GM18498 (cell line): Measurements from ENCODE around the gene CEP250.

Experiments used
- ATAC-seq: cut with Tn5 transposase; IDR thresholded peaks from one replicate; pipeline ENCODE4 v1.9.1; 2021; ENCODE audit warnings: mild to moderate bottlenecking, moderate library complexity; ENCODE audit not compliant: unreplicated experiment

CEP250 gene

DNA sequence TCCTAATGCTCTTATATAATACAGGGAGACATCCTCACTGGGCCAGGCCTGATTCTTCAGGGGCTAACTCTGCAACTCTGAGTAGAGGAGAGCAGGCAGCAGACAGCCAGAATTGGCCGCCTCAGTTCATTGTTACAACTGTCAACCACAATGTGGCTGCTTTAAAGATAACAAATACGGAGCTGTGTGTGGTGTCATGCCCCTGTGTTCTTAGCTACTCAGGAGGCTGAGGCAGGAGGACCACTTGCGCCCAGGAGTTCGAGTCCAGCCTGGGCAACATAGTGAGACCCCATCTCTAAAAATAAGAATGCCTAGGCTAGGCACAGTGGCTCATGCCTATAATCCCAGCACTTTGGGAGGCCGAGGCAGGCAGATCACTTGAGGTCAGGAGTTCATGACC is 34.3 kb downstream of the CEP250 start:
- ATAC-seq, result no peak

DNA sequence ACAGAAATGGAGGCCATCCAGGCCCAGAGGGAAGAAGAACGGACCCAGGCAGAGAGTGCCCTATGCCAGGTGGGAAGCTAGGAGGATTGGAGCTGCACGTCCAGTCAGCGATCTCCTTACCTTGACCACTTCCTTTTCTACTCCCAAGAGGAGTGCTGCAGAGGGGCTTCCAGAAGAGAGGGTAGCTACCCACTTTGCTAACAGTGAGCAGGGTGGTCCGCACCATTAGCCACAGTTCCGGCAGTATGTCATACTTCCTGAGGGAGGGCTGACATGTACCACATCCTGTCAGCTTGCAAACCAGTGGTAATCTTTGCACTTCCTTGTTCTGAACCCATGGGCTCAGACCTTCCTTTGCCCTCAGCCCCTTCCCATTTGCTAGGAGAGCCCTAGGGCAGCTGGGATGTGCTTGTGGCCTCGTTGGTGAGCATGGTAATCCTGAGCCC is 35.4 kb downstream of the CEP250 start:
- ATAC-seq, result peak; percentile 96

DNA sequence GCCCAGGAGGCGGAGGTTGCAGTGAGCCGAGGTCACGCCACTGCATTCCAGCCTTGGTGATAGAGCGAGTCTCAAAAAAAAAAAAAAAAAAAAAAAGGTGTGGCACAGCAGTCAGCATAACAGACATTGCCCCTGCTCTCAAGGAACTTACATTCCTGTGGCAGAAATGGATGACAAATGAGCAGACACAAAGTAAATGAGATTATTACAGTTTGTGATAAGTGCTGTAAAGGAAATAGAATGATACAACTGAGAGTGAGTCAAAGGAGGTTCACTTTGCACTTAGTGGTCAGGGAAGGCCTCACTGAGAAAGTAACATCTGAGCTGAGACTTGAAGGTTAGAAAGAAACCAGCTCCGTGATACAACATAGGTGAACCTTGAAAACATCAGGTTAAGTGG is 36.4 kb downstream of the CEP250 start:
- no peak for ATAC-seq

DNA sequence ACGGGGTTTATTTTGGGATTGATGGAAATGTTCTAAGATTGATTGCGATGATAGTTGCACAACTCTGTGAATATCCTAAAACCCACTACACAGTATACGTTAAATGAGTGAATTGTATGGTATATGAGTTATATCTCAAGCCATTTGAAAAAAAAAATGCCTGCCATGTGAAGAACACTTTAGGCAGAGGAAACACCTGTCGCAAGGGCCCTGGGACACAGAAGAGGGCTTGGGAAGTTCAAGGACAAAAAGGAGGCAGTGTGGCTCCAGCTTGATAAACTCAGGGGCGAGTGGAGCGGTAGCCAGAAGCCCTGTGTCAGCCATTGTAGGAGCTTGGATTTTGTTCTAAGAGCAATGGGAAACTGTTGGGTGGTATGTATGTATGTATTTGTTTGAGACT is 37.0 kb downstream of the CEP250 start:
- ATAC-seq, result no peak

DNA sequence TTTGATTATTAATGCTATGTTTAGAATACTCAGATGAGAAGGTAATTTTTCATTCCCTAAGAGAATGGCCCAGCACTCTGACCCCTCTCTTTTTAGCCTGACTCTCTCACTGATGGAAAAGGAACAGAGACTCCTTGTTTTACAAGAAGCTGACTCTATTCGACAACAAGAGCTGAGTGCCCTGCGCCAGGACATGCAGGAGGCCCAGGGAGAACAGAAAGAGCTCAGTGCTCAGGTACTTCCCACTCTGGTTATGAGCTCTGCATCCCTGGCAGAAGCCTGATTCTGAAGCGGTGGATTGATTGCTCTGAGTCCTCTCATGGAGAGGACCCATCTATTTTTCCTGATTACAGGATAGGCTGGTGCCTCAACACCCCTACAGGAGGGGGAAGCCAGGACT is 41.1 kb downstream of the CEP250 start:
- ATAC-seq, result no peak

DNA sequence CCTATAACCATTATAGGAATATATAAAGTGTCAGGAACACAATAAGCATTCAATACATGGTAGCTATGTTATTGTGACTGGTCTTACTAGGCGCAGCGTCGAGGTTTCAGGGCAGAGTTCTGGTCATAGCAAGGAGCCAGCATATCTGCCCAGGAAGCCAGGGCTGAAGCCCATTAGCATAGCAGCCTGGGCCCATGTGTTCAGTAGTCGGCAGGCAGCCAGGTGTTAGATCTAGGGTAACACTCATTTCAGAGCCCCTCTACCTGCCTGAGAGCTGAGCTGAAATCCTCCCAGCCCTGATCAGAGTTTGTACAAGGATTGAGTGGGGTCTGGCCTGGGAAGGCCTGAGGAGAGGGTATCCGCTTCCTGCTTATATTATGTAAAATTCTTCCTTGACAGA is 41.9 kb downstream of the CEP250 start:
- no peak for ATAC-seq

DNA sequence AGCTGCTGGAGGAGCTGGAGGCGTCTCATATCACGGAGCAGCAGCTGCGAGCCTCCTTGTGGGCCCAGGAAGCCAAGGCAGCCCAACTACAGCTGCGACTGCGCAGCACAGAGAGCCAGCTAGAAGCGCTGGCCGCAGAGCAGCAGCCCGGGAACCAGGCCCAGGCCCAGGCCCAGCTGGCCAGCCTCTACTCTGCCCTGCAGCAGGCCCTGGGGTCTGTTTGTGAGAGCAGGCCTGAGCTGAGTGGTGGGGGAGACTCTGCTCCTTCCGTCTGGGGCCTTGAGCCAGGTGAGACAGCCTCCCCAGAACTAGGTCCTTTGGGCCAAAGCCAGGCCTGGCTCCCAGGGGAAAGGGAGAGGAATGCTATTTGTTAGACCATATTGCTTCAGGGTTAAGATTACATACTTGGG is 42.4 kb downstream of the CEP250 start:
- ATAC-seq, result no peak

DNA sequence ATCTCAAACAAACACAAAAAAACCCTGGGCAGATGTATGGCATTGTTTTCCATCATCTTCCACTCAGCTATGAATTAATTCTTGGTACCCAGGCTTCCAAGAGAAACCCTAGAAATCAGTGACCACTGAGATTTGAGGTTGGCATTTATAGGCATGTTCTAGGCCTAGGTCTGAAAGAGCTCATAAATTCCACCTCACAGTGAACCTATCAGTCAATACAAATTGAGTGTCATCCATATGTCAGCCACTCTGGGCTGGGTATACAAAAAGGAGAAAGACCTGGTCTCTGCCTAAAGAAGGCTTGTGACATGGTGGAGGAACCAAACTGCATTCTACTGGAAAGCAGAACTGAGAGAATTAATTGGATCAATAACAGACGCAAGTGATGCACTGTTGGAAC is 43.9 kb downstream of the CEP250 start:
- ATAC-seq, result no peak

DNA sequence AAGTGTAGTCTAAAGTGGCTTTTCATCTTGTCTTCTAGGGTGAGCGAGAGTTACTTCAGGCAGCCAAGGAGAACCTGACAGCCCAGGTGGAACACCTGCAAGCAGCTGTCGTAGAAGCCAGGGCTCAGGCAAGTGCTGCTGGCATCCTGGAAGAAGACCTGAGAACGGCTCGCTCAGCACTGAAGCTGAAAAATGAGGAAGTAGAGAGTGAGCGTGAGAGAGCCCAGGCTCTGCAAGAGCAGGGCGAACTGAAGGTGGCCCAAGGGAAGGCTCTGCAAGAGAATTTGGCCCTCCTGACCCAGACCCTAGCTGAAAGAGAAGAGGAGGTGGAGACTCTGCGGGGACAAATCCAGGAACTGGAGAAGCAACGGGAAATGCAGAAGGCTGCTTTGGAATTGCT is 47.0 kb downstream of the CEP250 start:
- ATAC-seq, result no peak

DNA sequence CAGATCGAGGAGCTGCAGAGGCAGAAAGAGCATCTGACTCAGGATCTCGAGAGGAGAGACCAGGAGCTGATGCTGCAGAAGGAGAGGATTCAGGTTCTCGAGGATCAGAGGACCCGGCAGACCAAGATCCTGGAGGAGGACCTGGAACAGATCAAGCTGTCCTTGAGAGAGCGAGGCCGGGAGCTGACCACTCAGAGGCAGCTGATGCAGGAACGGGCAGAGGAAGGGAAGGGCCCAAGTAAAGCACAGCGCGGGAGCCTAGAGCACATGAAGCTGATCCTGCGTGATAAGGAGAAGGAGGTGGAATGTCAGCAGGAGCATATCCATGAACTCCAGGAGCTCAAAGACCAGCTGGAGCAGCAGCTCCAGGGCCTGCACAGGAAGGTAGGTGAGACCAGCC is 47.9 kb downstream of the CEP250 start:
- no peak for ATAC-seq

DNA sequence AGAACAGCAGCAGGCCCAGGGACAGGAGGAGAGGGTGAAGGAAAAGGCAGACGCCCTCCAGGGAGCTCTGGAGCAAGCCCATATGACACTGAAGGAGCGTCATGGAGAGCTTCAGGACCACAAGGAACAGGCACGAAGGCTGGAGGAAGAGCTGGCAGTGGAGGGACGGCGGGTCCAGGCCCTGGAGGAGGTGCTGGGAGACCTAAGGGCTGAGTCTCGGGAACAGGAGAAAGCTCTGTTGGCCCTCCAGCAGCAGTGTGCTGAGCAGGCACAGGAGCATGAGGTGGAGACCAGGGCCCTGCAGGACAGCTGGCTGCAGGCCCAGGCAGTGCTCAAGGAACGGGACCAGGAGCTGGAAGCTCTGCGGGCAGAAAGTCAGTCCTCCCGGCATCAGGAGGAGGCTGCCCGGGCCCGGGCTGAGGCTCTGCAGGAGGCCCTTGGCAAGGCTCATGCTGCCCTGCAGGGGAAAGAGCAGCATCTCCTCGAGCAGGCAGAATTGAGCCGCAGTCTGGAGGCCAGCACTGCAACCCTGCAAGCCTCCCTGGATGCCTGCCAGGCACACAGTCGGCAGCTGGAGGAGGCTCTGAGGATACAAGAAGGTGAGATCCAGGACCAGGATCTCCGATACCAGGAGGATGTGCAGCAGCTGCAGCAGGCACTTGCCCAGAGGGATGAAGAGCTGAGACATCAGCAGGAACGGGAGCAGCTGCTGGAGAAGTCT is 48.6 kb downstream of the CEP250 start:
- ATAC-seq, result no peak

DNA sequence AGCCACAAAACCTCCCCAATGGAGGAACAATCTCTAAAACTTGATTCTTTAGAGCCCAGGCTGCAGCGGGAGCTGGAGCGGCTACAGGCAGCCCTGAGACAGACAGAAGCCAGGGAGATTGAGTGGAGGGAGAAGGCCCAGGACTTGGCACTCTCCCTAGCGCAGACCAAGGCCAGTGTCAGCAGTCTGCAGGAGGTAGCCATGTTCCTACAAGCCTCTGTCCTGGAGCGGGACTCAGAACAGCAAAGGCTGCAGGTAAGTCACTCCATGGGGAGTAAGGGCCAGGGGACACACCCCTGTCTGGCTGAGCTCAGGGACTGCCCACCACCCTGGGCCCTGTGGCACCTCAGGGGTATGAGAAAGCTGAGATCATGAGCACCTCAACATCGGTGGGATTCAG is 49.4 kb downstream of the CEP250 start:
- no peak for ATAC-seq

DNA sequence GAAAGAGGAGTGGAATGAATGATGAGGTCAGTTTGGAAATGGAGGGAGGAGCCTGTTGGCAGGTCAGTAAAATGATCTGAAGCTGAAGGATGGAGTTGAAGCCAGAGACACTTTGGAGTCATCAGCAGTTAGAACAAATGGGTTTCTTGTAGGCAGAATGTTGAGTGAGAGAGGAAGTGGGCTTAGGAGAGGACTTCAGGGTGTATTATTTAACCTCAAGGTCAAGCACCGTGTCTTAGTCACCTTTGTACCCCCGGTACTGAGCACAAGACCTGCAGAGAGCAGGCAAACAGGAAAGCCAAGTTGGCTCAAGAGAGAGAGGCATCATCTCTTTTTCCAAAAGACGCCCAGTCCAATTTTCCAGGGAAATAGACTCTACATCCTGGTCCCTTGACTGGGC is 50.8 kb downstream of the CEP250 start:
- no peak for ATAC-seq

DNA sequence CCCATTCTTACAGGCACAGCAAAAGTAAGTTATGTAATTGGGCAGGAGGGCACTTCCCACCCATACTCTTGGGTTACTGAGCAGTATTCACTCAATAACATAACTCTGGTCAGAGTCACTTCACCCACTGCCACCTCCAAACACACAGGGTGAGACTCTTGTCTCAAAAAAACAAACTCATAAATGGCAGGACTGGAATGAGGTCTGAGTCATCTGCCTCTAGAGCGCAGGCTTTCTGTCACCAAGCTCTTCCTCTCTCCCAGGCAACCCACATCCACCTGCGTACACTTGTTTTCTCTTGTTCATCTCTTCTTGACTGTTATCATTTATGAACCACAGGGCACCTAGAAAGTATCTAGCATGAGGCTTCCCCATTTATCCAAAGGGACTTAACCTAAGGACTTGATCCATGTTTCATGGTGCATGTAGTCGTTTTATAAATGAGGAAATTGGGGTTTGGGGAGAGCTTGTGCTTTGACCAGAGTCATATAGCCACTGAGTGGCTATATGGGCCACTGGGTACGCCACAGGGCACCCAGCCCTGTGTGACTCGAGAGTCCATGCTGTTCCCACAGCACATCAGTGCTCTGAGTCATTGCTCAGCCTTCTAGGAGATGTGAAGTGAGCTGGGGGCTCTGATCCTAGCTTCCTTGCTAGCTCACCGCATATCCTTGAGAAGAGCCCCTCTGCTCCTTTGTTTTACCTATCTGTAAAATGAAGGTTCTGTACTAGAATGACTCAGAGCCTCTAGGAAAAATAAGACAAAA is 51.7 kb downstream of the CEP250 start:
- ATAC-seq, result no peak

DNA sequence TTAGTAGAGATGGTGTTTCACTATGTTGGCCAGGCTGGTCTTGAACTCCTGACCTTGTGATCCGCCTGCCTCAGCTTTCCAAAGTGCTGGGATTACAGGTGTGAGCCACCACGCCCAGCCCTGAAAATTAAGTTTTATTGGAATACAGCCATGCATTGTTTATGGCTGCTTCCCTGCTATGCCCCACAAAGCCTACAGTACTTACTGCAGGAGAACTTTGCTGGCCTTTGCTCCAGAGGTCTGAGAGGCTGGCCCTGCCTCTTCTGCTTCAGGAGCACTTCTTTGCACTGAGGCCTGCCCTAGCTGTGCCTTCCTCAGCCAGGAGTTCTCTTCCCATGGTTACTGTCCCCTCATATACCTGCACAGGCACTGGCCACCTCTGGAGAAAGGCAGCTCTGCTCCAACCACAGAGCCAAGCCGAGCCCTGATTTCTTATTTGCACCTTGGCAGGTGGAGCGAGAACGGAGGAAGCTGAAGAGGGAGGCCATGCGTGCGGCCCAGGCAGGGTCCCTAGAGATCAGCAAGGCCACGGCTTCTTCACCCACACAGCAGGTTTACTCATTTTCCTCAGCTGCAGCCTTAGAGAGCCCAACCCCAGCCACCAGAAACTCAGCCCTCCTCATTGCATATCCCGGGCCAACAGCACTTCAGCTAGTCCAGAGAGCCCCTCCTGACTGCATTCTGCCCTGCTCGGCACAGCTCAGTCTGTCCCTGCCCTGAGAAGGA is 53.3 kb downstream of the CEP250 start:
- ATAC-seq, result no peak

DNA sequence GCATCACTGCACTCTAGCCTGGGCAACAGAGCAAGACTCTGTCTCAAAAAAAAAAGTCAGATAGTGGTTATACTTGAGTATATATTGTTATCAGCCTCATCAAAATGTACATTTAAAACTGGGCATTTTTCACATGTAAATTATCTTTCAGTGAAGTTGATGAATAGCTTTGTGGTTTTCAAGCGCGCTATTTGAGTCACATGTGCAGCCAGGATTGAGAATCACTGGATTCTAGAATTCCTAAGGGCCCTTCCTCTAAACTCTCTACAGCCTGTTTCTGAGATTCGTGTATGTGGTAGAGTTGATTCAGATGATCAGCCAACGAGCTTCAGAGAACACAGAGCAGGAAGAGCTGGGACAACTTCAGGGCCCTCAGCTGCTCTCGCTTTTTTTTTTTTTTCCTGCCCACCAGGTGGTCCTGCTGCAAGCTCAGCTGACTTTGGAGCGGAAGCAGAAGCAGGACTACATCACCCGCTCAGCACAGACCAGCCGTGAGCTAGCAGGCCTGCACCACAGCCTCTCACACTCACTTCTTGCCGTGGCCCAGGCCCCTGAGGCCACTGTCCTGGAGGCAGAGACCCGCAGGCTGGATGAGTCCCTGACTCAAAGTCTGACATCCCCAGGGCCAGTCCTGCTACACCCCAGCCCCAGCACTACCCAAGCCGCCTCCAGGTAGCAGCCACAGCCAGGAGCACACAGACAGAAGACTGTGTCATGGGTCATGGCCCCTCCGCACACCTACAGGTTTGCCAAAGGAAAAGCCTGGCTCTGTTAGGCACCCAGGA is 55.7 kb downstream of the CEP250 start:
- no peak for ATAC-seq

DNA sequence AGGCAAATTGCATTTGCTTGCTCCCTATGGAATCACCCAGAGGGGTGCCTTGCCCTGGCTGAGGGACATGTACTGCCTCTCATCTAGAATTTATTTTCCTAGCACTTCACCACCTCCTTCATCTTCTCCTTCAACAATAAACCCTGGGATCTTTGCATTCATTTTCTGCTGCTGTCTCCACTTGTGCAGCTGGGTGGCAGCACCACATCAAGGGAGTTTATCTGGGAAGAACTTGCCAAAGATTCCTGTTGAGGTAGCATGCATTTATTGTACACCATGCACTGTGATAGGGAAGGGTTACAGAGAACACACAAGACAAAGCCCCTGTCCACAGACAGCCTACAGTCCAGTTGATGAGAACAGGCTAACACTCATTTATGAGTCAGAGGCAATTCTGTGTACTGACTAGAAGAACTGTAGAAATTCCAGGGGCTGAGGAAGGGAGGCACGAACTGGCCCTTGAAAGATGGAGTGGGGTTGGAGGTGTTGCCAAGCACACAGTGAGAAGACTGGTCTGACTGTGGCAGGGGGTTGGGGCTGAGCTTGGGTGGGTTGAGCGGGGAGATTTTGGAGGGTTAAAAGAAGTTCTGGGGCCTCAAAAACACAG is 56.5 kb downstream of the CEP250 start:
- no peak for ATAC-seq

DNA sequence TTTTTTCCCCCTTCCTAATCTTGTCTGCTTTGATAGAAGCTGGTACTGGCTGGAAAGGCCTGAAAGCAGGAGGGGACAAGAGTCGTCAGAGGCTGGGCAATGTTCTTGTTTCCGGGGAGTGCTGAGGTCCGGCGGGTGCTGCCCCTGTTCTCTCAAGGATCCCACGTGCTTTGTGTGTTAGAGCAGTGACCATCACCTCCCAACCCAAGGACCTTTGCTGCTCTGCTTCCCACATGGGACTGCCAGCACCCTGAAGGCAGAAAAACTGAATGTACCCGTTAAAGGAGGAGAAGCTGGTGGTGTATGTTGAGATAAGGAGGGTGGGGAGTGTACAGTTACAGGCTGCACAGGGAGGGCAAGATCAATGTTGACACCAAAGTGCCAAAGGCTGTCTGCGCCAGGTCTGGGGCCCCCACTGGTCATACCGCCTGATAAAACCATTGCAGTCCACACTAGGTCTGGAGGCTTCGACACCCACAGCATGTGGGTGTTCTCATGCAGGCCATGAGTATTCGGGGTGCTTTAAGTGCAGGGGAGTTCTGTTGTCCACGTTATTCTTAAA is 59.1 kb downstream of the CEP250 start:
- ATAC-seq, result no peak

DNA sequence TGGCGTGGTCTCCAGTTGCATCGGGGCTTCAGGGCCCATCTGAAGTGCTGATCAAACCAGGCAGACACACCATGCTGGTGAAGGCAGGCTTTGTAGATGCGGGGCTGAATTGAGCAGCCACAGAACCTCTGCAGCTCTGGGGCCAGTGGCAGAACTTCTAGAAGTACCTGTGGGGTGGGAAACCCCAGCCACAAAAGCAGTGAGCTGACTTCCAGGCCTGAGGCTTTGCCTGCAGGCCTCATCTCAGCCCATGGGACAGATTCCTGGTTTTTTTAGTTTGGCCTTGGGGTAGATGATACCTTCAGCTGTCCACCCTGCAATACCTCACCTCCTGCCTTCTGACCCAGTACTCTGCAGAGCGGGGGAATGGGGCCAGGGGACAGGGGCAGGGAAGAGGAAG is 59.9 kb downstream of the CEP250 start:
- no peak for ATAC-seq

DNA sequence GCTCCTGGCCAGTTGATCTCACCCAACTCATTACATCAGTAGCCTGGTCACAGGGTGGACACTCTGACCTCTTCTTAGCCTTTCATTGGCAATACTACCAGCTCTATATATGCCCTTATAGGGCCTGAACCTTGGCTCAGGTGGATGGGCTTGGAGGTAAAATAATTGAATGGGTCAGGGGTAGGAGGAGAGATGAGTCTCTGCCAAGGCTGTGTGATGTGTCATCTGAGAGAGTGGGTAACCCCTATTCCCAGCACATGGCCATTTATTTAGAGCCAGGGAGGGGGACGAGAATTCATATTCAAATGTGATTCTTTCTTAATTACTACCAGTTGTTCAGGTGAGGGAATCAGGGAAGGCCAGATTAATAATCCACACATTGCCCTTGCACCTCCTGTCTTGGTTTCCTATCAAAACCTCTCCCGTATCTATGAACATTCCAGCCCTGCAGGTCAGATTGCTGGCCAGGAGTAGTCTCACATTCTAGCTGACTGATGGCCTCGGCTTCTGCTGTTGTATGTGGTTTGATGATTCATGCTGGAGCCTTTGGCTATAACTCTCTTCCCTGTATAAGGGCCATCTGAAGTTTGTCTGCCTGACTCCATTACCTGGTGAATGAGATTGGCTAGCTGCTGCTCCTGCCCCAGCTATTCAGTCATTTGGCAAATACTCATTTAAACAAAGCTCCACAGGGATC is 60.7 kb downstream of the CEP250 start:
- ATAC-seq, result no peak
